Measurements from ENCODE around the gene DAB1. TPM values are rescaled to one million over a fixed set of nuclear protein-coding genes. Genes with fewer than 3 reads are reported as not detected.

Gene DAB1
- polyA plus RNA-seq, 6 donors from 2014 or later = 0.11 TPM; not detected in 5

- no peak overlapping the region for H3K27ac Mint-ChIP-seq
- DNase-seq = no peak
- H3K36me3 Mint-ChIP-seq = no peaks in the 10 kb centered on the region
- H3K4me3 Mint-ChIP-seq = no peak overlapping the region
- H3K27me3 Mint-ChIP-seq = peaks cover 0 to 4% (median 3%) of the 10 kb centered on the region in 3 donors
- H3K9me3 Mint-ChIP-seq = peaks cover 0 to 4% (median 0%) of the 10 kb centered on the region in 7 donors
- no peak for ATAC-seq (ENCODE audit: low read depth in 2 of 2)
- H3K4me1 Mint-ChIP-seq = no peaks in the 10 kb centered on the region
Measured at GRCh38 chr1:57404884-57405283, 19.0 kb downstream of the DAB1 start.

GRCh38 chr1:57403201-57403600 is 20.7 kb downstream of the DAB1 start:
- Mint-ChIP-seq H3K36me3 (no peaks in the 10 kb centered on the region), H3K4me1 (no peaks in the 10 kb centered on the region), H3K27ac (no peak overlapping the region), H3K9me3 (peaks cover 0 to 4% (median 0%) of the 10 kb centered on the region in 7 donors), H3K27me3 (no peaks in the 10 kb centered on the region), H3K4me3 (no peak overlapping the region)
- no peak for DNase-seq
- ATAC-seq (ENCODE audit: low read depth in 2 of 2) = no peak

GRCh38 chr1:57401671-57402070 is 22.2 kb downstream of the DAB1 start:
- no peak for ATAC-seq (ENCODE audit: low read depth in 2 of 2)
- no peak for DNase-seq
- Mint-ChIP-seq H3K27me3 (no peaks in the 10 kb centered on the region), H3K4me3 (no peak overlapping the region), H3K27ac (no peak overlapping the region), H3K4me1 (no peaks in the 10 kb centered on the region), H3K9me3 (no peaks in the 10 kb centered on the region), H3K36me3 (no peaks in the 10 kb centered on the region)

- H3K4me1 Mint-ChIP-seq = no peaks in the 10 kb centered on the region
- H3K4me3 Mint-ChIP-seq = no peak overlapping the region
- DNase-seq = no peak
- no peaks in the 10 kb centered on the region for H3K36me3 Mint-ChIP-seq
- H3K9me3 Mint-ChIP-seq = peaks cover 0 to 2% (median 0%) of the 10 kb centered on the region in 7 donors
- no peak for ATAC-seq (ENCODE audit: low read depth in 2 of 2)
- H3K27me3 Mint-ChIP-seq = no peaks in the 10 kb centered on the region
- no peak overlapping the region for H3K27ac Mint-ChIP-seq
Measured at GRCh38 chr1:57400048-57400447, 23.8 kb downstream of the DAB1 start.

- no peak overlapping the region for H3K27ac Mint-ChIP-seq
Measured at GRCh38 chr1:57393058-57393584, 30.7 kb downstream of the DAB1 start.

GRCh38 chr1:57385336-57385735 is 38.5 kb downstream of the DAB1 start:
- H3K4me1 Mint-ChIP-seq = no peaks in the 10 kb centered on the region
- no peak for ATAC-seq (ENCODE audit: low read depth in 2 of 2)

More at GRCh38 chr1:57393058-57393584, 30.7 kb downstream of the DAB1 start:
- ATAC-seq (ENCODE audit: low read depth in 2 of 2) (no peak), DNase-seq (no peak)
- peaks cover 0 to 12% (median 9%) of the 10 kb centered on the region in 3 donors for H3K27me3 Mint-ChIP-seq
- H3K4me3 Mint-ChIP-seq = peak overlapping the region in 1 of 8 donors; percentile 22
- H3K9me3 Mint-ChIP-seq = peaks cover 0 to 8% (median 2%) of the 10 kb centered on the region in 7 donors
- no peaks in the 10 kb centered on the region for H3K4me1 Mint-ChIP-seq
- H3K36me3 Mint-ChIP-seq = no peaks in the 10 kb centered on the region

GRCh38 chr1:57384901-57385300 is 39.0 kb downstream of the DAB1 start:
- Mint-ChIP-seq H3K9me3 (peaks cover 0 to 11% (median 1%) of the 10 kb centered on the region in 7 donors), H3K36me3 (no peaks in the 10 kb centered on the region), H3K27ac (no peak overlapping the region), H3K27me3 (peaks cover 0 to 12% (median 9%) of the 10 kb centered on the region in 3 donors), H3K4me1 (no peaks in the 10 kb centered on the region), H3K4me3 (no peak overlapping the region)
- DNase-seq (no peak), ATAC-seq (ENCODE audit: low read depth in 2 of 2) (no peak)

More at GRCh38 chr1:57385336-57385735, 38.5 kb downstream of the DAB1 start:
- no peak for DNase-seq
- Mint-ChIP-seq H3K27ac (no peak overlapping the region), H3K4me3 (no peak overlapping the region), H3K9me3 (peaks cover 0 to 11% (median 1%) of the 10 kb centered on the region in 7 donors), H3K27me3 (peaks cover 0 to 12% (median 9%) of the 10 kb centered on the region in 3 donors), H3K36me3 (no peaks in the 10 kb centered on the region)

GRCh38 chr1:57384284-57384683 is 39.6 kb downstream of the DAB1 start:
- Mint-ChIP-seq H3K9me3 (peaks cover 0 to 11% (median 1%) of the 10 kb centered on the region in 7 donors), H3K4me3 (no peak overlapping the region), H3K27me3 (peaks cover 0 to 11% (median 9%) of the 10 kb centered on the region in 3 donors), H3K36me3 (no peaks in the 10 kb centered on the region), H3K4me1 (no peaks in the 10 kb centered on the region), H3K27ac (no peak overlapping the region)
- no peak for DNase-seq
- ATAC-seq (ENCODE audit: low read depth in 2 of 2) = no peak

- DNase-seq (no peak), ATAC-seq (ENCODE audit: low read depth in 2 of 2) (no peak)
- Mint-ChIP-seq H3K4me3 (no peak overlapping the region), H3K36me3 (no peaks in the 10 kb centered on the region), H3K9me3 (peaks cover 0 to 3% (median 0%) of the 10 kb centered on the region in 7 donors), H3K4me1 (no peaks in the 10 kb centered on the region), H3K27ac (no peak overlapping the region), H3K27me3 (no peaks in the 10 kb centered on the region)
Measured at GRCh38 chr1:57381871-57382270, 42.0 kb downstream of the DAB1 start.

GRCh38 chr1:57381426-57381825 is 42.4 kb downstream of the DAB1 start:
- no peaks in the 10 kb centered on the region for H3K36me3 Mint-ChIP-seq
- no peaks in the 10 kb centered on the region for H3K4me1 Mint-ChIP-seq
- no peak overlapping the region for H3K27ac Mint-ChIP-seq
- H3K9me3 Mint-ChIP-seq = peaks cover 0 to 3% (median 0%) of the 10 kb centered on the region in 7 donors
- DNase-seq (no peak), ATAC-seq (ENCODE audit: low read depth in 2 of 2) (no peak)
- H3K4me3 Mint-ChIP-seq = no peak overlapping the region
- H3K27me3 Mint-ChIP-seq = peaks cover 0 to under 1% (median 0%) of the 10 kb centered on the region in 3 donors

- H3K4me3 Mint-ChIP-seq = no peak overlapping the region
- no peak for ATAC-seq (ENCODE audit: low read depth in 2 of 2)
- no peaks in the 10 kb centered on the region for H3K36me3 Mint-ChIP-seq
- no peak for DNase-seq
- H3K9me3 Mint-ChIP-seq = peaks cover 0 to 3% (median 0%) of the 10 kb centered on the region in 7 donors
- no peaks in the 10 kb centered on the region for H3K4me1 Mint-ChIP-seq
- no peak overlapping the region for H3K27ac Mint-ChIP-seq
- H3K27me3 Mint-ChIP-seq = peaks cover 0 to 6% (median 0%) of the 10 kb centered on the region in 3 donors
Measured at GRCh38 chr1:57380923-57381322, 42.9 kb downstream of the DAB1 start.

- H3K4me1 Mint-ChIP-seq = no peaks in the 10 kb centered on the region
- no peak for ATAC-seq (ENCODE audit: low read depth in 2 of 2)
- no peak overlapping the region for H3K27ac Mint-ChIP-seq
- H3K36me3 Mint-ChIP-seq = no peaks in the 10 kb centered on the region
- H3K27me3 Mint-ChIP-seq = peaks cover 0 to 11% (median 0%) of the 10 kb centered on the region in 3 donors
- peaks cover 0 to 2% (median 0%) of the 10 kb centered on the region in 7 donors for H3K9me3 Mint-ChIP-seq
- H3K4me3 Mint-ChIP-seq = no peak overlapping the region
- DNase-seq = no peak
Measured at GRCh38 chr1:57378534-57378933, 45.3 kb downstream of the DAB1 start.

GRCh38 chr1:57377339-57378139 is 46.3 kb downstream of the DAB1 start:
- Mint-ChIP-seq H3K36me3 (no peaks in the 10 kb centered on the region), H3K27ac (no peak overlapping the region), H3K9me3 (peaks cover 0 to 2% (median 0%) of the 10 kb centered on the region in 7 donors), H3K4me3 (no peak overlapping the region), H3K27me3 (peaks cover 0 to 11% (median 0%) of the 10 kb centered on the region in 3 donors), H3K4me1 (no peaks in the 10 kb centered on the region)
- DNase-seq (no peak), ATAC-seq (ENCODE audit: low read depth in 2 of 2) (no peak)

- no peaks in the 10 kb centered on the region for H3K4me1 Mint-ChIP-seq
- H3K4me3 Mint-ChIP-seq = peak overlapping the region in 1 of 8 donors; percentile 34
- ATAC-seq (ENCODE audit: low read depth in 2 of 2) = no peak
- H3K9me3 Mint-ChIP-seq = peaks cover 0 to 2% (median 0%) of the 10 kb centered on the region in 7 donors
- no peak for DNase-seq
- H3K27me3 Mint-ChIP-seq = peaks cover 0 to 11% (median 0%) of the 10 kb centered on the region in 3 donors
- no peaks in the 10 kb centered on the region for H3K36me3 Mint-ChIP-seq
- no peak overlapping the region for H3K27ac Mint-ChIP-seq
Measured at GRCh38 chr1:57376041-57376440, 47.8 kb downstream of the DAB1 start.

Measured in naive B cell (primary cell).